C4-2B (cell line): ENCODE results near the gene UBE3C.

Source experiments
- ZFX ChIP-seq: fragments of 450-650 bp; IDR thresholded peaks from 2 replicates; pipeline ENCODE4 v1.6.1; 2017
- TF ChIP-seq, protein P1 (sequence below): fragments of 450-650 bp; conservative IDR thresholded peaks from 2 replicates; pipeline ENCODE4 v1.5.1; 2017; ENCODE audit warnings: mild to moderate bottlenecking

DNA sequence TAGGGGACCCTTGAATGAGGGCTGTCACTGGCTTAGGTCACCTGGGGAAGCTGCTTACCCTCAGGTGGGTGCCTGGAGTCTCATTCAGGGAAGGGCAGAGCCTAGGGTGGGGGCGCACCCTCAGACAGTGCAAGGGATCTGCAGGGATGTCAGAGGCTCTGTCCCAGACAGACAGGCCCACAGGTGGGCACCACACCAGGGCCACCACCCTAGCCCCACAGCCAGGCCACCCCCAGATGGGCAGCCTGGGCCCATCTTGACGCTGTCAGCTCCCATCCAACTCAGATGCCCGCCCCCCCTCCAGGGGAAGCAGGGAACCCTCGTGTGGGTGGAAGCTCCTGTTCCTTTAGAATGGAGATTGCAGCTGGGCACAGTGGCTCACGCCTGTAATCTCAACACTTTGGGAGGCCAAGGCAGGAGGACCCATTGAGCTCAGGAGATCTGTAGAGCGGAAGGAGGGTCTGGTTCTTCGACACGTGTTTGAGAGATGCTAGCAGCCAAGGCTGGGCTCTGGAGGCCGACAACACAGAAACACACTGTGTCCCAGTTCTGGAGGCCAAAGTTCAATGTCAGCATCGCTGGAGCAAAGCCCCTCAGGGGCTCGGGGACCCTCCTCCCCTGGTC, 139.6 kb downstream of the UBE3C start:
- TF ChIP-seq, protein P1, sequence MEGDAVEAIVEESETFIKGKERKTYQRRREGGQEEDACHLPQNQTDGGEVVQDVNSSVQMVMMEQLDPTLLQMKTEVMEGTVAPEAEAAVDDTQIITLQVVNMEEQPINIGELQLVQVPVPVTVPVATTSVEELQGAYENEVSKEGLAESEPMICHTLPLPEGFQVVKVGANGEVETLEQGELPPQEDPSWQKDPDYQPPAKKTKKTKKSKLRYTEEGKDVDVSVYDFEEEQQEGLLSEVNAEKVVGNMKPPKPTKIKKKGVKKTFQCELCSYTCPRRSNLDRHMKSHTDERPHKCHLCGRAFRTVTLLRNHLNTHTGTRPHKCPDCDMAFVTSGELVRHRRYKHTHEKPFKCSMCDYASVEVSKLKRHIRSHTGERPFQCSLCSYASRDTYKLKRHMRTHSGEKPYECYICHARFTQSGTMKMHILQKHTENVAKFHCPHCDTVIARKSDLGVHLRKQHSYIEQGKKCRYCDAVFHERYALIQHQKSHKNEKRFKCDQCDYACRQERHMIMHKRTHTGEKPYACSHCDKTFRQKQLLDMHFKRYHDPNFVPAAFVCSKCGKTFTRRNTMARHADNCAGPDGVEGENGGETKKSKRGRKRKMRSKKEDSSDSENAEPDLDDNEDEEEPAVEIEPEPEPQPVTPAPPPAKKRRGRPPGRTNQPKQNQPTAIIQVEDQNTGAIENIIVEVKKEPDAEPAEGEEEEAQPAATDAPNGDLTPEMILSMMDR: no peak
- TF ChIP-seq ZFX: no peak
